H9 (cell line): ENCODE results near the gene MCF2L2. TPM values are rescaled to one million over a fixed set of nuclear protein-coding genes. Genes with fewer than 3 reads are reported as not detected.

Experiments
- DNase-seq: peaks from one replicate; pipeline ENCODE4 v3.0.0-alpha.2; 2017
- H2AFZ ChIP-seq: one replicate; pipeline ENCODE4 v1.6.1; 2013; ENCODE audit warnings: mild to moderate bottlenecking, low read length, control low read depth, moderate library complexity
- H2AK5ac ChIP-seq: 2 replicates; pipeline ENCODE4 v1.6.1; 2013; ENCODE audit warnings: low read length, control low read depth, mixed read lengths; ENCODE audit not compliant: insufficient read length
- H2BK120ac ChIP-seq: one replicate; pipeline ENCODE4 v1.6.1; 2013; ENCODE audit warnings: low read depth, mild to moderate bottlenecking, low read length, control low read depth, inconsistent platforms; ENCODE audit not compliant: poor library complexity, severe bottlenecking
- H2BK12ac ChIP-seq: 2 replicates; pipeline ENCODE4 v1.6.1; 2013; ENCODE audit warnings: low read length, control low read depth, mixed read lengths, low read depth; ENCODE audit not compliant: insufficient read length
- H2BK15ac ChIP-seq: 2 replicates; pipeline ENCODE4 v1.6.1; 2013; ENCODE audit warnings: low read depth, low read length, control low read depth
- H2BK20ac ChIP-seq: one replicate; pipeline ENCODE4 v1.6.1; 2013; ENCODE audit warnings: low read depth, mild to moderate bottlenecking, low read length, control low read depth, inconsistent platforms; ENCODE audit not compliant: poor library complexity, severe bottlenecking
- H2BK5ac ChIP-seq: 2 replicates; pipeline ENCODE4 v1.6.1; 2013; ENCODE audit warnings: low read length, control low read depth, mixed read lengths; ENCODE audit not compliant: insufficient read length
- H3K14ac ChIP-seq: 2 replicates; pipeline ENCODE4 v1.6.1; 2013; ENCODE audit warnings: low read length, control low read depth; ENCODE audit not compliant: insufficient read depth
- H3K18ac ChIP-seq: 2 replicates; pipeline ENCODE4 v1.6.1; 2013; ENCODE audit warnings: low read depth, mild to moderate bottlenecking, mixed read lengths, low read length, control low read depth; ENCODE audit not compliant: insufficient read length
- H3K23ac ChIP-seq: 2 replicates; pipeline ENCODE4 v1.6.1; 2013; ENCODE audit warnings: low read length, control low read depth, mixed read lengths, low read depth; ENCODE audit not compliant: insufficient read length
- H3K23me2 ChIP-seq: 2 replicates; pipeline ENCODE4 v1.6.1; 2013; ENCODE audit warnings: low read depth, mild to moderate bottlenecking, mixed read lengths, low read length, control low read depth; ENCODE audit not compliant: insufficient read length, poor library complexity, severe bottlenecking
- H3K27ac ChIP-seq: 2 replicates; pipeline ENCODE4 v1.5.1; 2013; ENCODE audit warnings: low read length, control low read depth, mixed read lengths, low read depth; ENCODE audit not compliant: insufficient read length
- H3K27me3 ChIP-seq: 2 replicates; pipeline ENCODE4 v1.6.1; 2013; ENCODE audit warnings: low read length, control low read depth, inconsistent platforms; ENCODE audit not compliant: insufficient read depth
- H3K4ac ChIP-seq: 2 replicates; pipeline ENCODE4 v1.6.1; 2013; ENCODE audit warnings: low read depth, mild to moderate bottlenecking, control low read depth, inconsistent platforms, low read length, moderate library complexity
- H3K4me1 ChIP-seq: 2 replicates; pipeline ENCODE4 v1.6.1; 2013; ENCODE audit warnings: low read length, control low read depth, inconsistent platforms; ENCODE audit not compliant: insufficient read depth
- H3K4me2 ChIP-seq: 2 replicates; pipeline ENCODE4 v1.6.1; 2013; ENCODE audit warnings: low read length, control low read depth, mixed read lengths; ENCODE audit not compliant: insufficient read length, insufficient read depth
- H3K56ac ChIP-seq: 2 replicates; pipeline ENCODE4 v1.6.1; 2013; ENCODE audit warnings: low read depth, mild to moderate bottlenecking, mixed read lengths, low read length, control low read depth; ENCODE audit not compliant: insufficient read length
- H3K79me1 ChIP-seq: 2 replicates; pipeline ENCODE4 v1.6.1; 2013; ENCODE audit warnings: low read depth, mild to moderate bottlenecking, moderate library complexity, low read length, control low read depth, inconsistent platforms; ENCODE audit not compliant: insufficient read depth, poor library complexity, severe bottlenecking
- H3K79me2 ChIP-seq: 2 replicates; pipeline ENCODE4 v1.6.1; 2013; ENCODE audit warnings: low read length, control low read depth, inconsistent platforms; ENCODE audit not compliant: insufficient read depth
- H3K9ac ChIP-seq: 2 replicates; pipeline ENCODE4 v1.6.1; 2013; ENCODE audit warnings: low read length, control low read depth, mixed read lengths; ENCODE audit not compliant: insufficient read length; ENCODE audit errors: extremely low read depth
- H3K9me3 ChIP-seq: one replicate; pipeline ENCODE4 v1.6.1; 2013; ENCODE audit warnings: low read depth, low read length, inconsistent platforms; ENCODE audit not compliant: control insufficient read depth
- H3T11ph ChIP-seq: one replicate; pipeline ENCODE4 v1.6.1; 2013; ENCODE audit warnings: mild to moderate bottlenecking, low read length, control low read depth, inconsistent platforms
- H4K20me1 ChIP-seq: one replicate; pipeline ENCODE4 v1.6.1; 2013; ENCODE audit not compliant: control insufficient read depth, insufficient read length, insufficient read depth
- H4K5ac ChIP-seq: 2 replicates; pipeline ENCODE4 v1.6.1; 2013; ENCODE audit warnings: low read depth, mild to moderate bottlenecking, mixed read lengths, low read length, control low read depth; ENCODE audit not compliant: insufficient read length
- H4K8ac ChIP-seq: replicated peaks from 2 replicates; pipeline ENCODE4 v1.6.1; 2013; ENCODE audit warnings: low read length, control low read depth, mixed read lengths, low read depth; ENCODE audit not compliant: insufficient read length
- H4K91ac ChIP-seq: 2 replicates; pipeline ENCODE4 v1.6.1; 2013; ENCODE audit warnings: low read depth, mild to moderate bottlenecking, moderate library complexity, mixed read lengths, low read length, control low read depth; ENCODE audit not compliant: insufficient read length
- H3K27ac Mint-ChIP-seq, 3 experiments: 2 replicates in 2 of 3; 3 replicates in 1 of 3; pipeline ENCODE4 v1.8.0; 2020 to 2021; ENCODE audit warnings: mixed read lengths in 3 of 3, mild to moderate bottlenecking in 1 of 3, moderate library complexity in 1 of 3
- H3K27me3 Mint-ChIP-seq: 2 replicates; pipeline ENCODE4 v1.8.0; 2021; ENCODE audit warnings: low read depth, mild to moderate bottlenecking, moderate library complexity, mixed read lengths
- H3K36me3 Mint-ChIP-seq, 3 experiments: 2 replicates in 2 of 3; 3 replicates in 1 of 3; pipeline ENCODE4 v1.8.0; 2020 to 2021; ENCODE audit warnings: low read depth in 3 of 3, mixed read lengths in 3 of 3; ENCODE audit not compliant: insufficient read depth in 1 of 3
- H3K4me1 Mint-ChIP-seq, 2 experiments: 2 replicates each; pipeline ENCODE4 v1.8.0; 2020; ENCODE audit warnings: mixed read lengths in 2 of 2
- H3K4me3 Mint-ChIP-seq, 2 experiments: 2 replicates in 1 of 2; 3 replicates in 1 of 2; pipeline ENCODE4 v1.8.0; 2020 to 2021; ENCODE audit warnings: mild to moderate bottlenecking in 2 of 2, mixed read lengths in 2 of 2, moderate library complexity in 1 of 2
- H3K9me3 Mint-ChIP-seq, 2 experiments: 2 replicates in 1 of 2; 3 replicates in 1 of 2; pipeline ENCODE4 v1.8.0; 2020; ENCODE audit warnings: mild to moderate bottlenecking in 2 of 2, mixed read lengths in 2 of 2, moderate library complexity in 1 of 2
- whole genome bisulfite sequencing: extraction: QIAGEN DNeasy Blood & Tissue Kit; methylation state at CpG from one replicate; pipeline ENCODE4 v1.1.7; 2013; ENCODE audit warnings: missing lambda C conversion rate, low lambda C conversion rate, mixed read lengths; ENCODE audit not compliant: insufficient read length; ENCODE audit errors: extremely low coverage; 5-methylcytosine and 5-hydroxymethylcytosine counted together
- total RNA-seq: library from RNA; stranded (reverse); gene quantifications from 2 replicates; pipeline ENCODE4 v1.2.1, GENCODE V29; 2021
- TF ChIP-seq, protein P1 (sequence below): fragments of 200-600 bp; sonication (generic); conservative IDR thresholded peaks from 3 replicates; pipeline ENCODE4 v1.8.0; 2021; ENCODE audit warnings: antibody characterized with exemption, mild to moderate bottlenecking

Gene MCF2L2
- total RNA-seq, 1 experiment from 2014 or later: 6.4 TPM

GRCh38 chr3:183160616-183161015, 267.8 kb downstream of the MCF2L2 start:
- no peak overlapping the region for H3K18ac ChIP-seq
- H2AK5ac ChIP-seq: peak overlapping the region; percentile 51
- H3K56ac ChIP-seq: peak overlapping the region; percentile 89
- H3K79me2 ChIP-seq: no peaks in the 10 kb centered on the region
- no peaks in the 10 kb centered on the region for H3K4me1 ChIP-seq
- no peaks in the 10 kb centered on the region for H4K20me1 ChIP-seq
- no peak overlapping the region for H3K9ac ChIP-seq
- H2BK15ac ChIP-seq: no peak overlapping the region
- H3K9me3 ChIP-seq: no peaks in the 10 kb centered on the region
- TF ChIP-seq, protein P1, sequence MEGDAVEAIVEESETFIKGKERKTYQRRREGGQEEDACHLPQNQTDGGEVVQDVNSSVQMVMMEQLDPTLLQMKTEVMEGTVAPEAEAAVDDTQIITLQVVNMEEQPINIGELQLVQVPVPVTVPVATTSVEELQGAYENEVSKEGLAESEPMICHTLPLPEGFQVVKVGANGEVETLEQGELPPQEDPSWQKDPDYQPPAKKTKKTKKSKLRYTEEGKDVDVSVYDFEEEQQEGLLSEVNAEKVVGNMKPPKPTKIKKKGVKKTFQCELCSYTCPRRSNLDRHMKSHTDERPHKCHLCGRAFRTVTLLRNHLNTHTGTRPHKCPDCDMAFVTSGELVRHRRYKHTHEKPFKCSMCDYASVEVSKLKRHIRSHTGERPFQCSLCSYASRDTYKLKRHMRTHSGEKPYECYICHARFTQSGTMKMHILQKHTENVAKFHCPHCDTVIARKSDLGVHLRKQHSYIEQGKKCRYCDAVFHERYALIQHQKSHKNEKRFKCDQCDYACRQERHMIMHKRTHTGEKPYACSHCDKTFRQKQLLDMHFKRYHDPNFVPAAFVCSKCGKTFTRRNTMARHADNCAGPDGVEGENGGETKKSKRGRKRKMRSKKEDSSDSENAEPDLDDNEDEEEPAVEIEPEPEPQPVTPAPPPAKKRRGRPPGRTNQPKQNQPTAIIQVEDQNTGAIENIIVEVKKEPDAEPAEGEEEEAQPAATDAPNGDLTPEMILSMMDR: no peak
- H4K91ac ChIP-seq: no peak overlapping the region
- H3K36me3 Mint-ChIP-seq: no peaks in the 10 kb centered on the region
- no peaks in the 10 kb centered on the region for H3K79me1 ChIP-seq
- peaks cover 4% of the 10 kb centered on the region; the same call in 1 of the 2 replicates for H3K27me3 ChIP-seq
- peaks cover 51% of the 10 kb centered on the region for H3K27me3 Mint-ChIP-seq
- DNase-seq: no peak
- no peak overlapping the region for H4K8ac ChIP-seq
- H2BK120ac ChIP-seq: no peak overlapping the region
- no peak overlapping the region for H3K23ac ChIP-seq
- H3K4me2 ChIP-seq: no peak overlapping the region
- no peak overlapping the region for H3K14ac ChIP-seq
- H3K23me2 ChIP-seq: peaks cover 7% of the 10 kb centered on the region
- H2AFZ ChIP-seq: no peak overlapping the region
- H2BK5ac ChIP-seq: no peak overlapping the region
- H3K4ac ChIP-seq: no peak overlapping the region
- H3K4me3 Mint-ChIP-seq: peak overlapping the region in 1 of 2 experiments; percentile 56; a peak in 1 of 5 replicates
- no peak overlapping the region for H3T11ph ChIP-seq
- H4K5ac ChIP-seq: peak overlapping the region; percentile 46
- no peak overlapping the region for H2BK20ac ChIP-seq
- WGBS: no CpG with 5 or more reads among the region's 5 CpGs
- no peak overlapping the region for H3K27ac Mint-ChIP-seq
- H3K27ac ChIP-seq: no peak overlapping the region
- peaks cover 12 to 18% of the 10 kb centered on the region in 2 experiments for H3K4me1 Mint-ChIP-seq
- no peak overlapping the region for H2BK12ac ChIP-seq
- H3K9me3 Mint-ChIP-seq: no peaks in the 10 kb centered on the region
